Ovary (tissue), 9 donors: ENCODE data around the gene SEPTIN5. TPM values are rescaled to one million over a fixed set of nuclear protein-coding genes. Genes with fewer than 3 reads are reported as not detected.

Experiments
- DNase-seq, 5 donors: peaks; one replicate each; pipeline ENCODE4 v3.0.0-alpha.2; 2019 to 2020
- H3K27ac ChIP-seq, 2 donors: fragments of 200-600 bp; one replicate each; pipeline versions ENCODE4 v1.5.1 to v1.8.0; 2019 to 2022
- H3K27me3 ChIP-seq: fragments of 200-600 bp; one replicate; pipeline ENCODE4 v1.8.0; 2022
- H3K36me3 ChIP-seq: fragments of 200-600 bp; sonication (generic); one replicate; pipeline ENCODE4 v1.5.1; 2019
- H3K4me1 ChIP-seq: one replicate; pipeline ENCODE4 v1.8.1; 2013; ENCODE audit warnings: mild to moderate bottlenecking, moderate library complexity; ENCODE audit not compliant: insufficient read depth
- H3K4me3 ChIP-seq: fragments of 200-600 bp; sonication (generic); one replicate; pipeline ENCODE4 v1.5.1; 2017
- H3K9me3 ChIP-seq, 2 donors: fragments of 200-600 bp in 1 of 2; sonication (generic) in 1 of 2; one replicate each; pipeline versions ENCODE4 v1.5.1 to v1.8.1; 2013 to 2019; ENCODE audit warnings: mild to moderate bottlenecking in 1 of 2, moderate library complexity in 1 of 2
- EP300 ChIP-seq: sonication (generic); formaldehyde crosslinking; IDR thresholded peaks from one replicate; pipeline ENCODE4 v1.6.1; 2017; ENCODE audit warnings: antibody characterized with exemption
- POLR2A ChIP-seq: fragments of 450-650 bp; IDR thresholded peaks from one replicate; pipeline ENCODE4 v1.6.1; 2017; ENCODE audit warnings: antibody characterized with exemption, mild to moderate bottlenecking, moderate library complexity
- WGBS, 3 donors: extraction: QIAGEN DNeasy Blood & Tissue Kit in 1 of 3; methylation state at CpG; one replicate each; pipeline versions ENCODE4 v1.1.5 to v1.1.7; 2013 to 2017; 5-methylcytosine and 5-hydroxymethylcytosine counted together
- intact Hi-C, 4 donors: fragments of 100-400 bp; cut with DNase I; formaldehyde crosslinking; loops; one replicate each; pipeline versions ENCODE4 v1.11.0 to v1.15.1; 2022 to 2023
- polyA plus RNA-seq, 2 donors: library from polyadenylated mRNA; stranded (reverse); fragments of 200-250 nt in 1 of 2; fragments of 350-450 nt in 1 of 2; fragmentation: Illumina TruSeq in 1 of 2; extraction: RNeasy Lipid Tissue Mini Kit (QIAGEN cat#74804) in 1 of 2; gene quantifications; one replicate each; pipeline ENCODE4 v1.2.3, GENCODE V29; 2013 to 2014
- total RNA-seq, 7 donors: library from RNA; depleted of rRNA in 2 of 7; stranded (reverse); fragments of >200 nt in 2 of 7; fragmentation: NEBNext Ultra II Directional in 3 of 7; extraction: Animal tissue kit (Norgen Biotek cat#: 25700) in 3 of 7; gene quantifications; one replicate each; pipeline versions ENCODE4 v1.1.0 to v1.2.4, GENCODE V29; 2016 to 2023
- TF ChIP-seq, protein P1 (sequence below), 3 donors: fragments of 450-650 bp in 2 of 3; fragments of 200-600 bp in 1 of 3; IDR thresholded peaks; one replicate each; pipeline versions ENCODE4 v1.5.1 to v1.8.0; 2016 to 2022; ENCODE audit warnings: antibody characterized with exemption in 3 of 3, mild to moderate bottlenecking in 1 of 3
- donor health status: DM: no; HTN: no; CAD: no; lungs with moderate emphysema.
- donor health status: DM: no; HTN: no; CAD: no.
- donor health status: Bipolar disorder and iron deficiency.
- donor health status: DM: yes; HTN: yes; CAD: no.
- donor health status: DM: no; HTN: no; CAD: no.
- donor health status: DM: yes; HTN: yes; CAD: no.

Gene SEPTIN5
- total and polyA plus RNA-seq, 9 donors: 21.0 to 55.0 (median 30.9) TPM

DNA sequence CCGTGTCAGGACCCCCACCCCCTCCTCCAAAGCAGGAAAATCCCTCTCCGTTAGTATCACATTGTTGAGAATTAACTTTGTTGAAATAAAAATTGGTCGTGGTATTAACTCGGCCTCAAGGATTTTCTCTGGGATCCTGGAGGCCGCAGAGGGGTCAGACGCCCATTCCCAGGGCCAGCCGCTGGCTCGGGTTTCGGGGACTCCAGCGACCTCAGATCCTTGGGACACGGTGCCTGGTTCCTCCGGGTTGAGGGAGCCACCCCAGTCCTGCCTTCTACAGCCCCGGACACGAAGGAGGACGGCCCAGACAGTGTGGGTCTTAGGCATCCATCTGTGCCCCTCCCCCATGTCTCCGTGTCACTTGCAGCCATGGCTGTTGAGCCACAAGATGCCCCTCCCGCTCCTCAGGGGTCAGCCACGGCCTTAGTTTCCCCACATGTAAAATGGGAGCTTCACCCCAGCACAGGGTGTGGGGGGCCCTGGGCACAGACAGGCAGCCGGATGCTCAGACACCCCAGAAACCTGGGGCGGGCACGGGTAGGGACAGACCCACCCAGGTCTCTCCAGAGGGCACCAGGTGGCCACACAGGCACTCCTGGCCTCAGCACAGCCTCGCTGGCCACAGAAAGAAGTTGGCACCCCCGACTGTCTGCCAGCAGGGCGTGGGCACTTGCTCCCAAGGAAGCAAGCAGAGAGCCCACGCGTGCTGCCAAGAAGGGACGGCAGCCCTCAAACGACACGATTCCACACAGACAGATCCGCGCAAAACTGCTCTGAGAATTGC, 24.6 kb downstream of the SEPTIN5 start:
- Histone ChIP-seq H3K9me3 (no peaks in the 10 kb centered on the region), H3K27ac (no peak overlapping the region), H3K27me3 (no peaks in the 10 kb centered on the region), H3K36me3 (no peaks in the 10 kb centered on the region), H3K4me1 (no peaks in the 10 kb centered on the region), H3K4me3 (no peak overlapping the region)
- no peak for TF ChIP-seq POLR2A
- TF ChIP-seq EP300: no peak
- TF ChIP-seq, protein P1, sequence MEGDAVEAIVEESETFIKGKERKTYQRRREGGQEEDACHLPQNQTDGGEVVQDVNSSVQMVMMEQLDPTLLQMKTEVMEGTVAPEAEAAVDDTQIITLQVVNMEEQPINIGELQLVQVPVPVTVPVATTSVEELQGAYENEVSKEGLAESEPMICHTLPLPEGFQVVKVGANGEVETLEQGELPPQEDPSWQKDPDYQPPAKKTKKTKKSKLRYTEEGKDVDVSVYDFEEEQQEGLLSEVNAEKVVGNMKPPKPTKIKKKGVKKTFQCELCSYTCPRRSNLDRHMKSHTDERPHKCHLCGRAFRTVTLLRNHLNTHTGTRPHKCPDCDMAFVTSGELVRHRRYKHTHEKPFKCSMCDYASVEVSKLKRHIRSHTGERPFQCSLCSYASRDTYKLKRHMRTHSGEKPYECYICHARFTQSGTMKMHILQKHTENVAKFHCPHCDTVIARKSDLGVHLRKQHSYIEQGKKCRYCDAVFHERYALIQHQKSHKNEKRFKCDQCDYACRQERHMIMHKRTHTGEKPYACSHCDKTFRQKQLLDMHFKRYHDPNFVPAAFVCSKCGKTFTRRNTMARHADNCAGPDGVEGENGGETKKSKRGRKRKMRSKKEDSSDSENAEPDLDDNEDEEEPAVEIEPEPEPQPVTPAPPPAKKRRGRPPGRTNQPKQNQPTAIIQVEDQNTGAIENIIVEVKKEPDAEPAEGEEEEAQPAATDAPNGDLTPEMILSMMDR (IDR thresholded peaks at IDR 0.05): no peak
- intact Hi-C loops: no loop called here
- DNase-seq: no peak
- 61 to 66% (median 63%) methylated on average over 31 of the region's 31 CpGs for WGBS, 3 donors

DNA sequence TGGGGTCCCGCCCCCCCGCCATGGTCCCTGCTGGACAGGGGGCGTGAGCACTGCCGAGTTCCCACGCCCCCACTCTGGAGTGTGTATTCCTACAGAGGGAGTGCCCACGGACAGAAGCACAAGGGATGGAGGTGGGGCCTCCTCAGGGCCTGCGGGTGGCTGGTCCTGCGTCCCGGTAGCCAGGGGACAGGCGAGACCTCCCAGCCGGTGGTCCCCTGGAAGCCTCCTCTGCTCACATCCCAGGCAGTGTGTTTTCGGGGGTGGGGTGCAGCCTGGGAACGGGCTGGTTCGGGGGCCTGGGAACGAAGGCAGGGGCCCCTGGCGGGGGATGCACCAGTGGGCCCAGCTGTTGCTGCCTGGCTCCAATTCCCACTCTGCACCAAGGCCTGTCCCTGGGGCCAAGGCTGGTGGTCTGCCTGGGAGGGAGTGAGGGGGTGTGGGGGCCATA, 25.2 kb downstream of the SEPTIN5 start:
- intact Hi-C loops: no loop called here
- H3K9me3 ChIP-seq: no peaks in the 10 kb centered on the region
- H3K4me3 ChIP-seq: no peak overlapping the region
- no peaks in the 10 kb centered on the region for H3K36me3 ChIP-seq
- TF ChIP-seq POLR2A: no peak
- TF ChIP-seq, protein P1 (IDR thresholded peaks at IDR 0.05): no peak
- TF ChIP-seq EP300: no peak
- H3K27me3 ChIP-seq: no peaks in the 10 kb centered on the region
- 40 to 59% (median 48%) methylated on average over 9 to 16 of the region's 16 CpGs for WGBS, 3 donors
- DNase-seq: no peak
- no peak overlapping the region for H3K27ac ChIP-seq
- no peaks in the 10 kb centered on the region for H3K4me1 ChIP-seq

DNA sequence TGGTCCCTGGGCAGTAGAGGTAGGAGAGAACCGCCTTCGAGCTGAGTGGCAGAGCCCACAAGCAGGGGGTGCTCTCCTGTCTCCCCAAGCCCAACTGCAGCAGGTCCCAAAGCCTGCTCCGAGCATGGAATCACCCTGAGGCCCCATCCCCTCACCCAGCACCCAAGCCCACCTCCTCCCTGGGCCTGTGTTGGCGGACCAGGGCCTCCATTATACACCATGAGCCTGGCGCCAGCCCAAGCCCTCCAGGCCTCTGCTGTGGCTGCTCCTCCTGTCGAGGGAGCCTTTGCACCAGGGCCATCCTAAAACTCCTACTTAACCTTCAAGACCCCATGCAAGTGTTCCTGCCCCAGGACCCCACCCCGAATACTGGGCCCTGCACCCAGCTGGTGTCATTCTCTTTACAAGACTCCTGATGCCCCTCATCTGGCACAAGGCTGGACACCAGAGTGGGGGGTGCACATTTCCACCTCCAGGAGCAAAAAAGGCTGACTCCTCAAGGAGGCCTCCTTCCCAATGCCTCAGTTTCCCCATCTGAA, 25.7 kb downstream of the SEPTIN5 start:
- Histone ChIP-seq H3K9me3 (no peaks in the 10 kb centered on the region), H3K36me3 (no peaks in the 10 kb centered on the region), H3K4me3 (no peak overlapping the region), H3K27ac (no peak overlapping the region), H3K27me3 (no peaks in the 10 kb centered on the region), H3K4me1 (no peaks in the 10 kb centered on the region)
- no peak for TF ChIP-seq POLR2A
- TF ChIP-seq, protein P1 (IDR thresholded peaks at IDR 0.05): no peak
- TF ChIP-seq EP300: no peak
- intact Hi-C loops: no loop called here
- DNase-seq: no peak
- WGBS, 3 donors: 81 to 93% (median 91%) methylated on average over 7 of the region's 7 CpGs

DNA sequence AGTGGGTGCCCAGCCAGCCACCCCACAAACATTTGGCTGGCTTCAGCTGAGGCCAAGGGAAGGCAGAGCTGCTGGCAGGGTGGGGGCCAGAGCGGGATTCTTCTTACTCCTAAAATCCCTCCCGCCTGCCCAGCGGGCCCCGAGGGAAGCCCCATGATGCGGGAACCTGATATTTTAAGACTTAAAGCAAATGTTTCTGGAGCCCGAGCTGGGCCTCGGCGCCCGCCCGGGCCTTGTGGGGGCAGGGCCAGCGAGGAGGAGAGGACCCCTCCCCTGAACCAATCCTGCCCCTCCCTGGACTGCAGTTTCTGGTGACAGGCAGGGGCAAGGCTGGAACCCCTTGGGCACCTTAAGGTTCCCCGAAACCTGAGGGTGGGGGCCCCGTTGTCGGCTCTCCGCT, 26.3 kb downstream of the SEPTIN5 start:
- WGBS, 3 donors: 86 to 88% (median 88%) methylated on average over 15 of the region's 15 CpGs
- DNase-seq: no peak
- no peak overlapping the region for H3K4me3 ChIP-seq
- no peak overlapping the region for H3K27ac ChIP-seq
- intact Hi-C loops: no loop called here
- no peaks in the 10 kb centered on the region for H3K27me3 ChIP-seq
- no peaks in the 10 kb centered on the region for H3K9me3 ChIP-seq
- TF ChIP-seq EP300 (no peak), POLR2A (no peak)
- TF ChIP-seq, protein P1 (IDR thresholded peaks at IDR 0.05): no peak
- no peaks in the 10 kb centered on the region for H3K4me1 ChIP-seq
- H3K36me3 ChIP-seq: no peaks in the 10 kb centered on the region
